Measurements from ENCODE around the gene YPEL3. TPM values are rescaled to one million over a fixed set of nuclear protein-coding genes. Genes with fewer than 3 reads are reported as not detected.

YPEL3 gene
- total and polyA plus RNA-seq, 4 experiments from 2014 or later, result 172 to 331 (median 265) TPM

- no peaks in the 10 kb centered on the region for H3K27me3 ChIP-seq (ENCODE audit: insufficient read depth, low read length)
- Mint-ChIP-seq H3K27ac (peak overlapping the region in 3 of 7 donors; percentile 22 to 81 (median 72)), H3K36me3 (peaks cover 34 to 50% of the 10 kb centered on the region in 2 donors), H3K4me1 (peaks cover 11 to 25% (median 18%) of the 10 kb centered on the region in 4 donors), H3K27me3 (no peaks in the 10 kb centered on the region), H3K9me3 (no peaks in the 10 kb centered on the region), H3K4me3 (no peak overlapping the region)
- ChIA-PET POLR2A (ENCODE audit: partially characterized antibody) (interaction anchor here (0.9 to 20.4 kb wide), 2 partner anchors 8 to 17 kb away, joined by 3 to 404 read pairs; partner anchors contain the start of genes ALDOA, TBX6 and YPEL3), CTCF (ENCODE audit: partially characterized antibody) (interaction anchor here (1.5 to 9.2 kb wide), 2 partner anchors 10 to 19 kb away, joined by 4 to 60 read pairs; partner anchors contain the start of gene TBX6)
- DNase-seq, result no peak
- H3K9me3 ChIP-seq (ENCODE audit: control insufficient read depth in 1 of 2, low read length in 2 of 2), result no peaks in the 10 kb centered on the region
- peaks cover 59% of the 10 kb centered on the region for H3K36me3 ChIP-seq (ENCODE audit: insufficient read depth, low read length)
- no peak overlapping the region for H3K27ac ChIP-seq (ENCODE audit: low read depth, low read length)
- no peak overlapping the region for H3K4me3 ChIP-seq (ENCODE audit: low read length in 2 of 2)
- H3K4me1 ChIP-seq (ENCODE audit: insufficient read depth, low read length), result peaks cover 12% of the 10 kb centered on the region
- intact Hi-C loops (cut with micrococcal nuclease), result no loop called here
These were observed 13.4 kb downstream of the YPEL3 start for GRCh38 chr16:30082545-30083090.

GRCh38 chr16:30079480-30079879 is 16.5 kb downstream of the YPEL3 start:
- H3K36me3 ChIP-seq (ENCODE audit: insufficient read depth, low read length), result peaks cover 59% of the 10 kb centered on the region
- peaks cover 23 to 49% (median 37%) of the 10 kb centered on the region in 4 donors for H3K4me1 Mint-ChIP-seq

GRCh38 chr16:30078744-30079143 is 17.3 kb downstream of the YPEL3 start:
- peaks cover 28 to 65% of the 10 kb centered on the region in 2 donors for H3K36me3 Mint-ChIP-seq

More at GRCh38 chr16:30079480-30079879, 16.5 kb downstream of the YPEL3 start:
- Histone ChIP-seq H3K27ac (ENCODE audit: low read depth, low read length) (no peak overlapping the region), H3K9me3 (ENCODE audit: control insufficient read depth in 1 of 2, low read length in 2 of 2) (no peaks in the 10 kb centered on the region), H3K27me3 (ENCODE audit: insufficient read depth, low read length) (no peaks in the 10 kb centered on the region), H3K4me1 (ENCODE audit: insufficient read depth, low read length) (peaks cover 33% of the 10 kb centered on the region), H3K4me3 (ENCODE audit: low read length in 2 of 2) (no peak overlapping the region)
- no peak for DNase-seq
- Mint-ChIP-seq H3K36me3 (peaks cover 32 to 71% of the 10 kb centered on the region in 2 donors), H3K27ac (peak overlapping the region in 2 of 7 donors; percentile 23 to 24), H3K9me3 (peaks cover 0 to 2% (median 0%) of the 10 kb centered on the region in 8 donors), H3K27me3 (no peaks in the 10 kb centered on the region), H3K4me3 (no peak overlapping the region)
- ChIA-PET CTCF (ENCODE audit: partially characterized antibody) (interaction anchor here (1.1 to 9.2 kb wide), 2 partner anchors 11 to 13 kb away, joined by 4 to 60 read pairs; partner anchors contain the start of gene TBX6), POLR2A (ENCODE audit: partially characterized antibody) (interaction anchor here (2.8 to 20.4 kb wide), 3 partner anchors 11 to 106 kb away, joined by 19 to 404 read pairs (median 46); partner anchors contain the start of genes ALDOA, CORO1A, TBX6 and YPEL3)
- intact Hi-C loops (cut with micrococcal nuclease), result no loop called here

GRCh38 chr16:30077656-30078055 is 18.4 kb downstream of the YPEL3 start:
- peak overlapping the region; percentile 22 to 97 (median 83) for H3K27ac Mint-ChIP-seq
- H3K4me1 ChIP-seq (ENCODE audit: insufficient read depth, low read length), result peaks cover 33% of the 10 kb centered on the region
- no peak for DNase-seq
- no peak overlapping the region for H3K4me3 ChIP-seq (ENCODE audit: low read length in 2 of 2)
- H3K9me3 Mint-ChIP-seq, result peaks cover 0 to 2% (median 0%) of the 10 kb centered on the region in 8 donors
- CTCF ChIA-PET (ENCODE audit: partially characterized antibody), result interaction anchor here (0.5 to 9.2 kb wide), 2 partner anchors 14 to 21 kb away, joined by 3 to 60 read pairs; partner anchors contain the start of gene TBX6
- intact Hi-C loops (cut with micrococcal nuclease), result no loop called here
- H3K36me3 ChIP-seq (ENCODE audit: insufficient read depth, low read length), result peaks cover 43% of the 10 kb centered on the region
- no peaks in the 10 kb centered on the region for H3K9me3 ChIP-seq (ENCODE audit: control insufficient read depth in 1 of 2, low read length in 2 of 2)
- peak overlapping the region; percentile 89 for H3K27ac ChIP-seq (ENCODE audit: low read depth, low read length)
- H3K27me3 Mint-ChIP-seq, result no peaks in the 10 kb centered on the region
- POLR2A ChIA-PET (ENCODE audit: partially characterized antibody), result interaction anchor here (5.7 to 20.4 kb wide), 3 partner anchors 11 to 107 kb away, joined by 46 to 404 read pairs (median 125); partner anchors contain the start of genes ALDOA, CORO1A, TBX6 and YPEL3
- H3K36me3 Mint-ChIP-seq, result peaks cover 22 to 54% of the 10 kb centered on the region in 2 donors
- H3K27me3 ChIP-seq (ENCODE audit: insufficient read depth, low read length), result no peaks in the 10 kb centered on the region
- peak overlapping the region; percentile 57 to 99 (median 94) for H3K4me3 Mint-ChIP-seq
- peaks cover 22 to 49% (median 33%) of the 10 kb centered on the region in 4 donors for H3K4me1 Mint-ChIP-seq

More at GRCh38 chr16:30078744-30079143, 17.3 kb downstream of the YPEL3 start:
- no peak for DNase-seq
- Histone ChIP-seq H3K9me3 (ENCODE audit: control insufficient read depth in 1 of 2, low read length in 2 of 2) (no peaks in the 10 kb centered on the region), H3K27me3 (ENCODE audit: insufficient read depth, low read length) (no peaks in the 10 kb centered on the region), H3K36me3 (ENCODE audit: insufficient read depth, low read length) (peaks cover 54% of the 10 kb centered on the region), H3K4me1 (ENCODE audit: insufficient read depth, low read length) (peaks cover 33% of the 10 kb centered on the region), H3K27ac (ENCODE audit: low read depth, low read length) (no peak overlapping the region), H3K4me3 (ENCODE audit: low read length in 2 of 2) (no peak overlapping the region)
- Mint-ChIP-seq H3K27me3 (no peaks in the 10 kb centered on the region), H3K4me1 (peaks cover 23 to 49% (median 34%) of the 10 kb centered on the region in 4 donors), H3K27ac (peak overlapping the region in 3 of 7 donors; percentile 29 to 94 (median 71)), H3K4me3 (peak overlapping the region in 1 of 8 donors; percentile 26), H3K9me3 (peaks cover 0 to 2% (median 0%) of the 10 kb centered on the region in 8 donors)
- intact Hi-C loops (cut with micrococcal nuclease), result no loop called here
- CTCF ChIA-PET (ENCODE audit: partially characterized antibody), result interaction anchor here (9.2 kb wide), 1 partner anchor 13 kb away, joined by 60 read pairs; the partner anchor contains the start of gene TBX6
- POLR2A ChIA-PET (ENCODE audit: partially characterized antibody), result interaction anchor here (2.8 to 20.4 kb wide), 4 partner anchors 12 to 106 kb away, joined by 19 to 404 read pairs (median 86); partner anchors contain the start of genes ALDOA, CORO1A, TBX6 and YPEL3

GRCh38 chr16:30076276-30076791 is 19.7 kb downstream of the YPEL3 start:
- ChIA-PET POLR2A (ENCODE audit: partially characterized antibody) (interaction anchor here (0.8 to 20.4 kb wide), 7 partner anchors 10 to 583 kb away, joined by 3 to 404 read pairs (median 5); partner anchors contain the start of genes ALDOA, CD2BP2, CORO1A and TBX6), CTCF (ENCODE audit: partially characterized antibody) (interaction anchor here (0.6 to 9.2 kb wide), 7 partner anchors 9 to 396 kb away, joined by 3 to 60 read pairs (median 5); partner anchors contain the start of gene TBX6)
- Histone ChIP-seq H3K27me3 (ENCODE audit: insufficient read depth, low read length) (no peaks in the 10 kb centered on the region), H3K9me3 (ENCODE audit: control insufficient read depth in 1 of 2, low read length in 2 of 2) (no peaks in the 10 kb centered on the region), H3K36me3 (ENCODE audit: insufficient read depth, low read length) (peaks cover 45% of the 10 kb centered on the region), H3K4me3 (ENCODE audit: low read length in 2 of 2) (peak overlapping the region; percentile 80 to 93), H3K4me1 (ENCODE audit: insufficient read depth, low read length) (peaks cover 33% of the 10 kb centered on the region), H3K27ac (ENCODE audit: low read depth, low read length) (peak overlapping the region; percentile 89)
- peaks cover 22 to 56% of the 10 kb centered on the region in 2 donors for H3K36me3 Mint-ChIP-seq
- DNase-seq, result peak in 1 of 5 donors; percentile 46
- intact Hi-C loops (cut with micrococcal nuclease), result no loop called here
- peak overlapping the region; percentile 88 to 98 (median 96) for H3K27ac Mint-ChIP-seq
- peak overlapping the region; percentile 92 to 99 (median 94) for H3K4me3 Mint-ChIP-seq
- H3K27me3 Mint-ChIP-seq, result no peaks in the 10 kb centered on the region
- H3K4me1 Mint-ChIP-seq, result peaks cover 20 to 53% (median 32%) of the 10 kb centered on the region in 4 donors
- H3K9me3 Mint-ChIP-seq, result peaks cover 0 to 2% (median 0%) of the 10 kb centered on the region in 8 donors

GRCh38 chr16:30075503-30076275 is 20.3 kb downstream of the YPEL3 start, which contains the start of gene PPP4C:
Gene PPP4C, plus strand, starts transcription at chr16:30075994. Its CDS starts 384 bp downstream, at chr16:30076378.
- Histone ChIP-seq H3K4me3 (ENCODE audit: low read length in 2 of 2) (peak within 1 kb of the TSS; percentile 80 to 93), H3K4me1 (ENCODE audit: insufficient read depth, low read length) (peaks cover 33% of the 10 kb centered on the region), H3K9me3 (ENCODE audit: control insufficient read depth in 1 of 2, low read length in 2 of 2) (no peaks in the 10 kb centered on the region), H3K27ac (ENCODE audit: low read depth, low read length) (peak within 1 kb of the TSS; percentile 89), H3K36me3 (ENCODE audit: insufficient read depth, low read length) (peaks cover 43% of the 10 kb centered on the region), H3K27me3 (ENCODE audit: insufficient read depth, low read length) (no peaks in the 10 kb centered on the region)
- Mint-ChIP-seq H3K27ac (peak within 1 kb of the TSS; percentile 96 to 99 (median 98)), H3K27me3 (no peaks in the 10 kb centered on the region), H3K9me3 (peaks cover 0 to 2% (median 0%) of the 10 kb centered on the region in 8 donors), H3K4me3 (peak within 1 kb of the TSS; percentile 92 to 99 (median 94)), H3K36me3 (peaks cover 22 to 57% of the 10 kb centered on the region in 2 donors), H3K4me1 (peaks cover 20 to 53% (median 34%) of the 10 kb centered on the region in 4 donors)
- DNase-seq, result peak; percentile 89 to 90 (median 90)
- CTCF ChIA-PET (ENCODE audit: partially characterized antibody), result interaction anchor here (0.8 to 9.2 kb wide), 6 partner anchors 8 to 110 kb away, joined by 3 to 60 read pairs (median 5); partner anchors contain the start of gene TBX6
- intact Hi-C loops (cut with micrococcal nuclease), result loop anchor here (1.0 kb wide), 1 partner anchor 10 kb away; the partner anchor contains the start of gene ALDOA
- POLR2A ChIA-PET (ENCODE audit: partially characterized antibody), result interaction anchor here (0.7 to 20.4 kb wide), 7 partner anchors 9 to 279 kb away, joined by 3 to 404 read pairs (median 6); partner anchors contain the start of genes ALDOA, CD2BP2, CORO1A and TBX6

Data from CD4-positive, alpha-beta memory T cell (primary cell).